Measurements from ENCODE around the gene FMNL3.
A peak's percentile ranks its signal among the peaks of the same experiment; 100 is the strongest.

FMNL3 gene

GRCh38 chr12:49708851-49709250 lies 1.6 kb upstream of the FMNL3 start:
- DNase-seq (ENCODE audit: low spot score) = no peak

- DNase-seq (ENCODE audit: low spot score) = no peak
Measured at GRCh38 chr12:49707812-49708147, 575 bp upstream of the FMNL3 start.

GRCh38 chr12:49706351-49707127 lies 666 bp downstream of the FMNL3 start:
- peak; percentile 72 for DNase-seq (ENCODE audit: low spot score)

- peak; percentile 36 for DNase-seq (ENCODE audit: low spot score)
Measured at GRCh38 chr12:49705479-49706134, 1.6 kb downstream of the FMNL3 start.

GRCh38 chr12:49703647-49704137 lies 3.5 kb downstream of the FMNL3 start:
- DNase-seq (ENCODE audit: low spot score) = no peak

GRCh38 chr12:49702676-49703215 lies 4.5 kb downstream of the FMNL3 start:
- no peak for DNase-seq (ENCODE audit: low spot score)

GRCh38 chr12:49702009-49702408 lies 5.2 kb downstream of the FMNL3 start:
- no peak for DNase-seq (ENCODE audit: low spot score)

- no peak for DNase-seq (ENCODE audit: low spot score)
Measured at GRCh38 chr12:49698619-49699545, 8.3 kb downstream of the FMNL3 start.

- no peak for DNase-seq (ENCODE audit: low spot score)
Measured at GRCh38 chr12:49697808-49698207, 9.4 kb downstream of the FMNL3 start.

GRCh38 chr12:49696723-49697122 lies 10.5 kb downstream of the FMNL3 start:
- no peak for DNase-seq (ENCODE audit: low spot score)

GRCh38 chr12:49693931-49694444 lies 13.2 kb downstream of the FMNL3 start:
- no peak for DNase-seq (ENCODE audit: low spot score)

GRCh38 chr12:49692851-49693250 lies 14.4 kb downstream of the FMNL3 start:
- no peak for DNase-seq (ENCODE audit: low spot score)

GRCh38 chr12:49689785-49690184 lies 17.4 kb downstream of the FMNL3 start:
- DNase-seq (ENCODE audit: low spot score) = no peak

- DNase-seq (ENCODE audit: low spot score) = no peak
Measured at GRCh38 chr12:49689237-49689636, 18.0 kb downstream of the FMNL3 start.

- DNase-seq (ENCODE audit: low spot score) = no peak
Measured at GRCh38 chr12:49687941-49688340, 19.3 kb downstream of the FMNL3 start.

- DNase-seq (ENCODE audit: low spot score) = no peak
Measured at GRCh38 chr12:49684310-49684854, 22.8 kb downstream of the FMNL3 start.

GRCh38 chr12:49683599-49684309 lies 23.5 kb downstream of the FMNL3 start:
- no peak for DNase-seq (ENCODE audit: low spot score)

GRCh38 chr12:49680075-49680474 lies 27.1 kb downstream of the FMNL3 start:
- no peak for DNase-seq (ENCODE audit: low spot score)

GRCh38 chr12:49678711-49679110 lies 28.5 kb downstream of the FMNL3 start:
- no peak for DNase-seq (ENCODE audit: low spot score)

- no peak for DNase-seq (ENCODE audit: low spot score)
Measured at GRCh38 chr12:49675137-49675536, 32.1 kb downstream of the FMNL3 start.

Measured in D341Med (cell line).